Coronary artery (tissue), 2 donors: ENCODE results near the gene ADISSP.
A peak's percentile ranks its signal among the peaks of the same experiment; 100 is the strongest.

ENCODE experiments used
- DNase-seq: peaks from one replicate; pipeline ENCODE4 v3.0.0-alpha.2; 2017; ENCODE audit warnings: low spot score
- H3K27ac ChIP-seq, 2 donors: fragments of 200-600 bp; sonication (generic); one replicate each; pipeline ENCODE4 v1.5.1; 2016 to 2019
- H3K4me3 ChIP-seq: fragments of 200-600 bp; sonication (generic); 2 replicates; pipeline ENCODE4 v1.5.1; 2016; ENCODE audit warnings: mild to moderate bottlenecking, moderate library complexity
- CTCF ChIP-seq: fragments of 200-600 bp; sonication (generic); IDR thresholded peaks from one replicate; pipeline ENCODE4 v1.5.1; 2019; ENCODE audit warnings: antibody characterized with exemption

The ADISSP gene

GRCh38 chr20:3749087-3749688 lies 18.4 kb downstream of the ADISSP start:
- H3K27ac ChIP-seq, result no peak overlapping the region
- DNase-seq, result no peak
- H3K4me3 ChIP-seq, result no peak overlapping the region
- TF ChIP-seq CTCF, result no peak

- no peak overlapping the region for H3K4me3 ChIP-seq
- H3K27ac ChIP-seq, result no peak overlapping the region
- TF ChIP-seq CTCF, result no peak
- DNase-seq, result no peak
Observed at GRCh38 chr20:3748073-3748472, 19.5 kb downstream of the ADISSP start.

GRCh38 chr20:3747471-3747870 lies 20.1 kb downstream of the ADISSP start:
- no peak for TF ChIP-seq CTCF
- DNase-seq, result no peak
- no peak overlapping the region for H3K27ac ChIP-seq
- H3K4me3 ChIP-seq, result no peak overlapping the region

GRCh38 chr20:3745686-3746173 lies 21.8 kb downstream of the ADISSP start:
- H3K27ac ChIP-seq, result no peak overlapping the region
- TF ChIP-seq CTCF, result no peak
- DNase-seq, result no peak
- H3K4me3 ChIP-seq, result no peak overlapping the region

GRCh38 chr20:3744806-3745685 lies 22.5 kb downstream of the ADISSP start:
- DNase-seq, result no peak
- Histone ChIP-seq H3K27ac (no peak overlapping the region), H3K4me3 (peak overlapping the region; percentile 28)
- no peak for TF ChIP-seq CTCF

GRCh38 chr20:3744037-3744436 lies 23.5 kb downstream of the ADISSP start:
- no peak for DNase-seq
- no peak for TF ChIP-seq CTCF
- no peak overlapping the region for H3K27ac ChIP-seq
- no peak overlapping the region for H3K4me3 ChIP-seq

GRCh38 chr20:3743251-3743650 lies 24.3 kb downstream of the ADISSP start:
- H3K4me3 ChIP-seq, result no peak overlapping the region
- H3K27ac ChIP-seq, result no peak overlapping the region
- DNase-seq, result no peak
- no peak for TF ChIP-seq CTCF
